HAP-1 (cell line): ENCODE results near the gene BAIAP2.

Source experiments
- DNase-seq, 2 experiments: peaks; one replicate each; pipeline ENCODE4 v3.0.0-alpha.2; 2016 to 2020; ENCODE audit warnings: low spot score in 2 of 2
- H3K27me3 ChIP-seq: fragments of 250-450 bp; sonication (Bioruptor Pico); 2 replicates; pipeline ENCODE4 v1.5.1; 2020; ENCODE audit warnings: low read depth, mild to moderate bottlenecking, moderate library complexity
- H3K36me3 ChIP-seq: fragments of 250-450 bp; sonication (Bioruptor Pico); replicated peaks from 2 replicates; pipeline ENCODE4 v1.5.1; 2020; ENCODE audit warnings: mild to moderate bottlenecking
- H3K4me1 ChIP-seq: fragments of 250-450 bp; sonication (Bioruptor Pico); 2 replicates; pipeline ENCODE4 v1.5.1; 2020; ENCODE audit warnings: mild to moderate bottlenecking
- H3K4me3 ChIP-seq: fragments of 250-450 bp; sonication (Bioruptor Pico); 2 replicates; pipeline ENCODE4 v1.5.1; 2020; ENCODE audit warnings: mild to moderate bottlenecking, moderate library complexity
- H3K9me3 ChIP-seq: fragments of 250-450 bp; sonication (Bioruptor Pico); 2 replicates; pipeline ENCODE4 v1.5.1; 2020; ENCODE audit warnings: mild to moderate bottlenecking, moderate library complexity
- in situ Hi-C: fragments of 300-500 bp; cut with MboI; formaldehyde crosslinking; loops from 3 replicates; pipeline ENCODE4 v1.14.3; 2020; ENCODE audit warnings: low sequenced_read_pairs, inconsistent platforms, mixed read lengths

BAIAP2 gene

GRCh38 chr17:81090361-81091136 lies 55.6 kb downstream of the BAIAP2 start:
- Histone ChIP-seq H3K27me3 (no peaks in the 10 kb centered on the region), H3K4me3 (no peak overlapping the region), H3K4me1 (peaks cover 19% of the 10 kb centered on the region), H3K9me3 (no peaks in the 10 kb centered on the region), H3K36me3 (peaks cover 4% of the 10 kb centered on the region)
- in situ Hi-C loops: no loop called here
- DNase-seq: peak in 1 of 2 experiments; percentile 69

- H3K9me3 ChIP-seq: no peaks in the 10 kb centered on the region
- H3K27me3 ChIP-seq: no peaks in the 10 kb centered on the region
- in situ Hi-C loops: no loop called here
- no peak overlapping the region for H3K4me3 ChIP-seq
- peaks cover 20% of the 10 kb centered on the region for H3K4me1 ChIP-seq
- DNase-seq: no peak
- H3K36me3 ChIP-seq: peaks cover 7% of the 10 kb centered on the region
Observed at GRCh38 chr17:81091154-81091553, 56.2 kb downstream of the BAIAP2 start.

- in situ Hi-C loops: no loop called here
- Histone ChIP-seq H3K4me1 (peaks cover 22% of the 10 kb centered on the region), H3K4me3 (no peak overlapping the region), H3K9me3 (no peaks in the 10 kb centered on the region), H3K27me3 (no peaks in the 10 kb centered on the region), H3K36me3 (peaks cover 7% of the 10 kb centered on the region)
- no peak for DNase-seq
Observed at GRCh38 chr17:81091774-81092517, 57.0 kb downstream of the BAIAP2 start.

- in situ Hi-C loops: no loop called here
- peaks cover 7% of the 10 kb centered on the region; the same call in 1 of the 2 replicates for H3K36me3 ChIP-seq
- peaks cover 29% of the 10 kb centered on the region for H3K4me1 ChIP-seq
- H3K27me3 ChIP-seq: no peaks in the 10 kb centered on the region
- H3K9me3 ChIP-seq: no peaks in the 10 kb centered on the region
- no peak for DNase-seq
- no peak overlapping the region for H3K4me3 ChIP-seq
Observed at GRCh38 chr17:81092518-81093095, 57.7 kb downstream of the BAIAP2 start.

- peaks cover 31% of the 10 kb centered on the region for H3K4me1 ChIP-seq
- peaks cover 7% of the 10 kb centered on the region; the same call in 1 of the 2 replicates for H3K36me3 ChIP-seq
- H3K4me3 ChIP-seq: no peak overlapping the region
- H3K9me3 ChIP-seq: no peaks in the 10 kb centered on the region
- in situ Hi-C loops: no loop called here
- H3K27me3 ChIP-seq: no peaks in the 10 kb centered on the region
- no peak for DNase-seq
Observed at GRCh38 chr17:81093619-81094508, 58.9 kb downstream of the BAIAP2 start.

- in situ Hi-C loops: no loop called here
- no peak overlapping the region for H3K4me3 ChIP-seq
Observed at GRCh38 chr17:81094509-81095382, 59.8 kb downstream of the BAIAP2 start.

GRCh38 chr17:81095383-81095762 lies 60.4 kb downstream of the BAIAP2 start:
- Histone ChIP-seq H3K9me3 (no peaks in the 10 kb centered on the region), H3K4me3 (no peak overlapping the region), H3K27me3 (no peaks in the 10 kb centered on the region), H3K4me1 (peaks cover 31% of the 10 kb centered on the region), H3K36me3 (peaks cover 7% of the 10 kb centered on the region)
- DNase-seq: no peak
- in situ Hi-C loops: no loop called here

More at GRCh38 chr17:81094509-81095382, 59.8 kb downstream of the BAIAP2 start:
- Histone ChIP-seq H3K9me3 (no peaks in the 10 kb centered on the region), H3K36me3 (peaks cover 7% of the 10 kb centered on the region; the same call in 1 of the 2 replicates), H3K4me1 (peaks cover 31% of the 10 kb centered on the region), H3K27me3 (no peaks in the 10 kb centered on the region)
- DNase-seq: peak; percentile 95 to 96

- no peak overlapping the region for H3K4me3 ChIP-seq
- H3K36me3 ChIP-seq: peaks cover 13% of the 10 kb centered on the region
- no peaks in the 10 kb centered on the region for H3K27me3 ChIP-seq
- H3K4me1 ChIP-seq: peaks cover 31% of the 10 kb centered on the region
- DNase-seq: no peak
- no peaks in the 10 kb centered on the region for H3K9me3 ChIP-seq
- in situ Hi-C loops: no loop called here
Observed at GRCh38 chr17:81096741-81097133, 61.8 kb downstream of the BAIAP2 start.

GRCh38 chr17:81097134-81097942 lies 62.4 kb downstream of the BAIAP2 start:
- in situ Hi-C loops: no loop called here
- DNase-seq: peak; percentile 47 to 76
- peaks cover 13% of the 10 kb centered on the region for H3K36me3 ChIP-seq
- no peaks in the 10 kb centered on the region for H3K27me3 ChIP-seq
- no peak overlapping the region for H3K4me3 ChIP-seq
- peaks cover 31% of the 10 kb centered on the region for H3K4me1 ChIP-seq
- H3K9me3 ChIP-seq: no peaks in the 10 kb centered on the region

GRCh38 chr17:81097943-81098308 lies 63.0 kb downstream of the BAIAP2 start:
- DNase-seq: no peak
- in situ Hi-C loops: no loop called here
- Histone ChIP-seq H3K36me3 (peaks cover 13% of the 10 kb centered on the region), H3K9me3 (no peaks in the 10 kb centered on the region), H3K4me1 (peaks cover 31% of the 10 kb centered on the region), H3K4me3 (no peak overlapping the region), H3K27me3 (no peaks in the 10 kb centered on the region)

GRCh38 chr17:81099888-81100287 lies 64.9 kb downstream of the BAIAP2 start:
- in situ Hi-C loops: no loop called here
- Histone ChIP-seq H3K27me3 (no peaks in the 10 kb centered on the region), H3K4me3 (no peak overlapping the region), H3K36me3 (peaks cover 13% of the 10 kb centered on the region), H3K4me1 (peaks cover 17% of the 10 kb centered on the region), H3K9me3 (no peaks in the 10 kb centered on the region)
- DNase-seq: no peak

GRCh38 chr17:81100668-81101067 lies 65.7 kb downstream of the BAIAP2 start:
- Histone ChIP-seq H3K9me3 (no peaks in the 10 kb centered on the region), H3K27me3 (no peaks in the 10 kb centered on the region), H3K4me3 (no peak overlapping the region), H3K36me3 (peaks cover 9% of the 10 kb centered on the region), H3K4me1 (peaks cover 10% of the 10 kb centered on the region)
- in situ Hi-C loops: no loop called here
- DNase-seq: no peak
